DOHH2 (cell line): Measurements from ENCODE around the gene POC1B.

Source experiments
- CTCF ChIP-seq: fragments of 200-600 bp; sonication (generic); IDR thresholded peaks from one replicate; pipeline ENCODE4 v1.5.1; 2014; ENCODE audit warnings: antibody characterized with exemption, mild to moderate bottlenecking, low read depth, low read length; ENCODE audit not compliant: poor library complexity, severe bottlenecking
- EZH2phosphoT487 ChIP-seq: fragments of 200-600 bp; sonication (generic); IDR thresholded peaks from 2 replicates; pipeline ENCODE4 v1.6.1; 2017; ENCODE audit warnings: borderline replicate concordance, mild to moderate bottlenecking, antibody characterized with exemption, low read length, moderate library complexity, mixed read lengths

- TF ChIP-seq EZH2phosphoT487 (no peak), CTCF (no peak)
These were observed 47.4 kb upstream of the POC1B start for GRCh38 chr12:89573051-89573810.
